Endothelial cell of umbilical vein (primary cell): ENCODE data around the gene PACS1. TPM values are rescaled to one million over a fixed set of nuclear protein-coding genes. Genes with fewer than 3 reads are reported as not detected.

Experiments used
- BruUV-seq: library from RNA; stranded (reverse); fragments of 400-500 nt; replicated peaks from 2 replicates; lab custom pipeline; 2021; lab: Mats Ljungman, UMichigan
- CTCF ChIA-PET: fragments of 300-600, 350-600 bp; sonication (Branson Sonifier 250); formaldehyde crosslinking; loops from one replicate; lab custom pipeline; 2021; ENCODE audit warnings: antibody characterized with exemption, inconsistent platforms; lab: Charles Lee
- POLR2A ChIA-PET: fragments of 300-600, 350-600 bp; sonication (Branson Sonifier 250); formaldehyde crosslinking; loops from one replicate; lab custom pipeline; 2021; ENCODE audit warnings: antibody characterized with exemption, inconsistent platforms; lab: Charles Lee
- DNase-seq: peaks from one replicate; pipeline ENCODE4 v3.0.0-alpha.2; 2011; ENCODE audit warnings: low read depth, low spot score
- FAIRE-seq: peaks from 2 replicates; lab custom pipeline; 2011; peaks lifted over from hg19 to GRCh38; lab: Jason Lieb, UNC
- H2AFZ ChIP-seq: 2 replicates; pipeline ENCODE4 v1.6.0; 2012; ENCODE audit warnings: low read depth, low read length, control low read depth, inconsistent platforms
- H3K27ac ChIP-seq: 2 replicates; pipeline ENCODE4 v1.5.1; 2011; ENCODE audit warnings: low read depth, mild to moderate bottlenecking, control low read depth, low read length, moderate library complexity; ENCODE audit not compliant: insufficient read depth
- H3K27me3 ChIP-seq, 2 experiments: 2 replicates each; pipeline versions ENCODE4 v1.6.0 to v1.6.1; 2011; ENCODE audit warnings: low read length in 2 of 2, mixed read lengths in 1 of 2; ENCODE audit not compliant: control insufficient read depth in 2 of 2, insufficient read depth in 2 of 2
- H3K36me3 ChIP-seq, 2 experiments: 2 replicates in 1 of 2; 3 replicates in 1 of 2; pipeline ENCODE4 v1.5.1; 2011; ENCODE audit warnings: low read length in 2 of 2, mild to moderate bottlenecking in 1 of 2, moderate library complexity in 1 of 2; ENCODE audit not compliant: control insufficient read depth in 2 of 2, insufficient read depth in 2 of 2; ENCODE audit errors: extremely low read depth in 1 of 2
- H3K4me1 ChIP-seq: 3 replicates; pipeline ENCODE4 v1.5.1; 2011; ENCODE audit warnings: mild to moderate bottlenecking, low read length; ENCODE audit not compliant: control insufficient read depth, insufficient read depth; ENCODE audit errors: extremely low read depth
- H3K4me2 ChIP-seq: 2 replicates; pipeline ENCODE4 v1.6.1; 2011; ENCODE audit warnings: low read length, control low read depth, mixed read lengths; ENCODE audit not compliant: insufficient read depth
- H3K4me3 ChIP-seq, 3 experiments: fragments of 200-600 bp in 1 of 3; sonication (generic), shearing (Covaris generic) in 1 of 3; replicated peaks in 1 of 3; 2 replicates each; pipeline ENCODE4 v1.5.1; 2011 to 2016; ENCODE audit warnings: control low read depth in 3 of 3, low read length in 3 of 3, mild to moderate bottlenecking in 2 of 3, inconsistent platforms in 1 of 3, low read depth in 1 of 3, moderate library complexity in 1 of 3; ENCODE audit not compliant: insufficient read depth in 1 of 3
- H3K79me2 ChIP-seq: 2 replicates; pipeline ENCODE4 v1.6.0; 2012; ENCODE audit warnings: low read length, inconsistent platforms; ENCODE audit not compliant: control insufficient read depth, insufficient read depth
- H3K9ac ChIP-seq: replicated peaks from 2 replicates; pipeline ENCODE3; 2011; ENCODE audit warnings: low read length, control low read depth; ENCODE audit not compliant: insufficient read depth; ENCODE audit errors: extremely low read depth
- H3K9me1 ChIP-seq: replicated peaks from 3 replicates; pipeline ENCODE4 v1.6.0; 2011; ENCODE audit warnings: mild to moderate bottlenecking, low read length; ENCODE audit not compliant: control insufficient read depth, insufficient read depth; ENCODE audit errors: extremely low read depth
- H3K9me3 ChIP-seq: replicated peaks from 2 replicates; pipeline ENCODE4 v1.5.1; 2012; ENCODE audit warnings: low read length, inconsistent platforms; ENCODE audit not compliant: control insufficient read depth, insufficient read depth
- H4K20me1 ChIP-seq: replicated peaks from 2 replicates; pipeline ENCODE3; 2011; ENCODE audit warnings: mild to moderate bottlenecking, low read length; ENCODE audit not compliant: control insufficient read depth, insufficient read depth; ENCODE audit errors: extremely low read depth
- EZH2 ChIP-seq: IDR thresholded peaks from 2 replicates; pipeline ENCODE4 v1.6.1; 2012; ENCODE audit warnings: borderline replicate concordance, low read depth, mild to moderate bottlenecking, moderate library complexity, low read length, inconsistent platforms; ENCODE audit not compliant: severe bottlenecking
- FOS ChIP-seq: IDR thresholded peaks from 2 replicates; pipeline ENCODE4 v1.6.1; 2011; ENCODE audit warnings: mild to moderate bottlenecking, low read length, moderate library complexity, borderline replicate concordance; ENCODE audit not compliant: insufficient read depth
- GATA2 ChIP-seq: IDR thresholded peaks from 2 replicates; pipeline ENCODE4 v1.7.0; 2011; ENCODE audit warnings: low read depth, mild to moderate bottlenecking, moderate library complexity, mixed read lengths, low read length; ENCODE audit not compliant: insufficient read length, insufficient read depth
- JUN ChIP-seq: IDR thresholded peaks from 2 replicates; pipeline ENCODE4 v1.6.1; 2011; ENCODE audit warnings: borderline replicate concordance, low read depth; ENCODE audit not compliant: insufficient read length, insufficient read depth
- MYC ChIP-seq: IDR thresholded peaks from one replicate; pipeline ENCODE4 v1.6.1; 2011; ENCODE audit warnings: mild to moderate bottlenecking, low read depth, low read length
- POLR2A ChIP-seq: IDR thresholded peaks from 2 replicates; pipeline ENCODE4 v1.6.1; 2012; ENCODE audit warnings: low read depth, mild to moderate bottlenecking, control low read depth, low read length
- POLR2AphosphoS5 ChIP-seq: IDR thresholded peaks from 2 replicates; pipeline ENCODE4 v1.6.1; 2012; ENCODE audit warnings: low read depth, mild to moderate bottlenecking, control low read depth, low read length, moderate library complexity; ENCODE audit not compliant: insufficient read depth
- dilution Hi-C: fragments of 300-500 bp; cut with MboI; formaldehyde crosslinking; loops from one replicate; pipeline ENCODE4 v1.15.0; 2019; ENCODE audit warnings: low sequenced_read_pairs; ENCODE audit not compliant: extremely low pct_ligation_motif_present
- intact Hi-C: fragments of 100-400 bp; cut with micrococcal nuclease; formaldehyde crosslinking; loops from one replicate; pipeline ENCODE4 v1.10.0; 2022
- polyA plus RNA-seq, 4 experiments: library from polyadenylated mRNA; depleted of rRNA in 3 of 4; stranded (reverse) in 3 of 4; unstranded in 1 of 4; fragments of >200 nt; gene quantifications; 2 replicates each; pipeline versions ENCODE4 v1.2.1 to v1.2.3, GENCODE V29; 2011 to 2012; ENCODE audit warnings: missing spikeins in 1 of 4
- total RNA-seq: library from RNA; stranded (reverse); gene quantifications from 2 replicates; pipeline ENCODE4 v1.2.3, GENCODE V29; 2021
- TF ChIP-seq, protein P1 (sequence below), 2 donors: IDR thresholded peaks; 1 replicate in 1 of 2; 2 replicates in 1 of 2; pipeline ENCODE4 v1.5.1; 2011; ENCODE audit warnings: low read length in 2 of 2, mild to moderate bottlenecking in 2 of 2, moderate library complexity in 2 of 2, control low read depth in 1 of 2, inconsistent platforms in 1 of 2, low read depth in 1 of 2; ENCODE audit not compliant: insufficient read depth in 1 of 2; ENCODE audit errors: extremely low read depth in 1 of 2
- TF ChIP-seq, protein P2 (sequence below): IDR thresholded peaks from 2 replicates; pipeline ENCODE4 v1.6.1; 2011; ENCODE audit not compliant: insufficient read depth, insufficient read length

Gene PACS1
- total and polyA plus RNA-seq, 2 donors (not counting 3 experiments of a cell fraction or from before 2014, with no cell fraction given) = 26.4 to 64.4 TPM

DNA sequence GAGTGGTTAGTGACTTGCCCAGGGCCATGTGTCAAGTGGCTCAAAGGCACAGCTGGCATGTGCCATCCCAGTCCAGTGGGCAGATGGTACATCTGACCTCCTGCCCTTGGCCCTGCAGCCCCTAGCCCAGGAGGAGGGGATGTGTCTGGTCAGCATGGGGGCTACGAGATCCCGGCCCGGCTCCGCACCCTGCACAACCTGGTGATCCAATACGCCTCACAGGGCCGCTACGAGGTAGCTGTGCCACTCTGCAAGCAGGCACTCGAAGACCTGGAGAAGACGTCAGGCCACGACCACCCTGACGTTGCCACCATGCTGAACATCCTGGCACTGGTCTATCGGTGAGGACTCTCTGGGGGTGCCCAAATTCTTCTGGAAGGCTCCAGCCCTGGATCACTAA lies 192.6 kb downstream of the PACS1 start:
- no TSS peak for BruUV-seq
- CTCF ChIA-PET = interaction anchor here (2.3 kb wide), 1 partner anchor 20 kb away, joined by 7 read pairs; no protein-coding TSS in a partner anchor
- Histone ChIP-seq H2AFZ (no peak overlapping the region), H4K20me1 (no peaks in the 10 kb centered on the region), H3K9me3 (no peaks in the 10 kb centered on the region), H3K27ac (no peak overlapping the region), H3K9me1 (no peaks in the 10 kb centered on the region), H3K4me1 (peaks cover 6% of the 10 kb centered on the region), H3K27me3 (no peaks in the 10 kb centered on the region), H3K4me2 (no peak overlapping the region), H3K4me3 (no peak overlapping the region), H3K9ac (no peak overlapping the region), H3K79me2 (peaks cover 4% of the 10 kb centered on the region), H3K36me3 (peaks cover 0 to 42% of the 10 kb centered on the region in 2 experiments)
- dilution Hi-C loops = no loop called here
- intact Hi-C loops = no loop called here
- no peak for TF ChIP-seq GATA2
- TF ChIP-seq POLR2AphosphoS5 = no peak
- TF ChIP-seq FOS = no peak
- TF ChIP-seq, protein P1, sequence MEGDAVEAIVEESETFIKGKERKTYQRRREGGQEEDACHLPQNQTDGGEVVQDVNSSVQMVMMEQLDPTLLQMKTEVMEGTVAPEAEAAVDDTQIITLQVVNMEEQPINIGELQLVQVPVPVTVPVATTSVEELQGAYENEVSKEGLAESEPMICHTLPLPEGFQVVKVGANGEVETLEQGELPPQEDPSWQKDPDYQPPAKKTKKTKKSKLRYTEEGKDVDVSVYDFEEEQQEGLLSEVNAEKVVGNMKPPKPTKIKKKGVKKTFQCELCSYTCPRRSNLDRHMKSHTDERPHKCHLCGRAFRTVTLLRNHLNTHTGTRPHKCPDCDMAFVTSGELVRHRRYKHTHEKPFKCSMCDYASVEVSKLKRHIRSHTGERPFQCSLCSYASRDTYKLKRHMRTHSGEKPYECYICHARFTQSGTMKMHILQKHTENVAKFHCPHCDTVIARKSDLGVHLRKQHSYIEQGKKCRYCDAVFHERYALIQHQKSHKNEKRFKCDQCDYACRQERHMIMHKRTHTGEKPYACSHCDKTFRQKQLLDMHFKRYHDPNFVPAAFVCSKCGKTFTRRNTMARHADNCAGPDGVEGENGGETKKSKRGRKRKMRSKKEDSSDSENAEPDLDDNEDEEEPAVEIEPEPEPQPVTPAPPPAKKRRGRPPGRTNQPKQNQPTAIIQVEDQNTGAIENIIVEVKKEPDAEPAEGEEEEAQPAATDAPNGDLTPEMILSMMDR (IDR thresholded peaks at IDR 0.05; ENCODE audit: extremely low read depth in 1 of 2, insufficient read depth in 1 of 2, low read depth in 1 of 2, low read length in 2 of 2) = no peak
- TF ChIP-seq POLR2A = no peak
- no peak for TF ChIP-seq JUN
- TF ChIP-seq, protein P2, sequence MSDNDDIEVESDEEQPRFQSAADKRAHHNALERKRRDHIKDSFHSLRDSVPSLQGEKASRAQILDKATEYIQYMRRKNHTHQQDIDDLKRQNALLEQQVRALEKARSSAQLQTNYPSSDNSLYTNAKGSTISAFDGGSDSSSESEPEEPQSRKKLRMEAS = no peak
- TF ChIP-seq MYC = no peak
- no peak for TF ChIP-seq EZH2
- FAIRE-seq (no peak), DNase-seq (no peak)
- POLR2A ChIA-PET = no interaction called here
